AG08395 (cell line): ENCODE data around the gene SRSF12.

Experiments
- DNase-seq: peaks from one replicate; pipeline ENCODE4 v3.0.0; 2012; ENCODE audit warnings: mixed read lengths, low spot score

The SRSF12 gene

GRCh38 chr6:89117211-89118108 is at the start of gene SRSF12:
SRSF12 (minus strand) TSS chr6:89118071; CDS start chr6:89117887, 184 bp downstream.
- DNase-seq = peak; percentile 65

GRCh38 chr6:89162047-89162371 is 44.1 kb upstream of the SRSF12 start:
- no peak for DNase-seq

- DNase-seq = no peak
Observed at GRCh38 chr6:89161326-89162046, 43.6 kb upstream of the SRSF12 start.

GRCh38 chr6:89160331-89161092 is 42.6 kb upstream of the SRSF12 start:
- DNase-seq = no peak

- no peak for DNase-seq
Observed at GRCh38 chr6:89154131-89154530, 36.3 kb upstream of the SRSF12 start.

- no peak for DNase-seq
Observed at GRCh38 chr6:89148016-89148750, 30.3 kb upstream of the SRSF12 start.

- peak; percentile 18 for DNase-seq
Observed at GRCh38 chr6:89146718-89147700, 29.1 kb upstream of the SRSF12 start.

- peak; percentile 49 for DNase-seq
Observed at GRCh38 chr6:89145956-89146717, 28.3 kb upstream of the SRSF12 start, which contains the start of gene PM20D2. PM20D2 (plus strand) TSS chr6:89146055; CDS start chr6:89146145, 90 bp downstream.

- DNase-seq = no peak
Observed at GRCh38 chr6:89145091-89145955, 27.5 kb upstream of the SRSF12 start.

- DNase-seq = no peak
Observed at GRCh38 chr6:89144354-89144906, 26.6 kb upstream of the SRSF12 start.

- no peak for DNase-seq
Observed at GRCh38 chr6:89140347-89141156, 22.7 kb upstream of the SRSF12 start.

- no peak for DNase-seq
Observed at GRCh38 chr6:89139509-89140346, 21.9 kb upstream of the SRSF12 start.

GRCh38 chr6:89138173-89138572 is 20.3 kb upstream of the SRSF12 start:
- no peak for DNase-seq

GRCh38 chr6:89134723-89135122 is 16.9 kb upstream of the SRSF12 start:
- DNase-seq = no peak

- no peak for DNase-seq
Observed at GRCh38 chr6:89133981-89134380, 16.1 kb upstream of the SRSF12 start.

GRCh38 chr6:89132057-89132456 is 14.2 kb upstream of the SRSF12 start:
- DNase-seq = no peak

- no peak for DNase-seq
Observed at GRCh38 chr6:89131599-89131998, 13.7 kb upstream of the SRSF12 start.
